IMR-90 (cell line): ENCODE results near the gene ADGRB3. TPM values are rescaled to one million over a fixed set of nuclear protein-coding genes. Genes with fewer than 3 reads are reported as not detected.
A peak's percentile ranks its signal among the peaks of the same experiment; 100 is the strongest.

ENCODE experiments used
- ATAC-seq: fragments of 200-7000 bp; cut with Tn5 transposase; 2 replicates; pipeline ENCODE4 v1.9.1; 2020; ENCODE audit warnings: low read depth, mild to moderate bottlenecking, moderate library complexity
- BruUV-seq: library from RNA; stranded (reverse); fragments of 400-500 nt; replicated peaks from 2 replicates; lab custom pipeline; 2021; lab: Mats Ljungman, UMichigan
- CTCF ChIA-PET: fragments of 300-600 bp; formaldehyde crosslinking; extraction: SDS; loops from one replicate; lab custom pipeline; 2021; ENCODE audit warnings: antibody characterized with exemption; lab: Yijun Ruan, JAX
- POLR2A ChIA-PET: fragments of 300-600 bp; sonication (Branson Sonifier 250); formaldehyde crosslinking; loops from one replicate; lab custom pipeline; 2022; ENCODE audit warnings: antibody characterized with exemption; ENCODE audit not compliant: unreplicated experiment; lab: Charles Lee
- DNase-seq: peaks from one replicate; pipeline ENCODE4 v3.0.0; 2013
- H2AFZ ChIP-seq: replicated peaks from 2 replicates; pipeline ENCODE3; 2013; ENCODE audit warnings: low read length, mild to moderate bottlenecking; ENCODE audit not compliant: poor library complexity
- H2AK5ac ChIP-seq: 2 replicates; pipeline ENCODE4 v1.6.1; 2013; ENCODE audit warnings: low read depth, low read length, inconsistent platforms
- H2AK9ac ChIP-seq: replicated peaks from 2 replicates; pipeline ENCODE3; 2013; ENCODE audit warnings: mild to moderate bottlenecking, low read depth, low read length, moderate library complexity; ENCODE audit not compliant: poor library complexity
- H2BK120ac ChIP-seq: 2 replicates; pipeline ENCODE4 v1.6.1; 2013; ENCODE audit warnings: low read depth, low read length, inconsistent platforms
- H2BK15ac ChIP-seq: 3 replicates; pipeline ENCODE4 v1.6.1; 2013; ENCODE audit warnings: low read depth, low read length, inconsistent platforms
- H2BK20ac ChIP-seq: 2 replicates; pipeline ENCODE4 v1.6.1; 2013; ENCODE audit warnings: low read depth, mild to moderate bottlenecking, inconsistent platforms, low read length, moderate library complexity
- H2BK5ac ChIP-seq: 2 replicates; pipeline ENCODE4 v1.6.1; 2013; ENCODE audit warnings: mild to moderate bottlenecking, low read depth, low read length, inconsistent platforms; ENCODE audit not compliant: poor library complexity, severe bottlenecking
- H3K14ac ChIP-seq: replicated peaks from 2 replicates; pipeline ENCODE4 v1.6.1; 2013; ENCODE audit warnings: low read depth, low read length, inconsistent platforms
- H3K18ac ChIP-seq: 2 replicates; pipeline ENCODE4 v1.6.1; 2013; ENCODE audit warnings: low read depth, low read length, control low read depth
- H3K23ac ChIP-seq: 2 replicates; pipeline ENCODE4 v1.6.1; 2013; ENCODE audit warnings: low read depth, low read length, inconsistent platforms
- H3K27ac ChIP-seq: 2 replicates; pipeline ENCODE4 v1.5.1; 2013; ENCODE audit warnings: mild to moderate bottlenecking, control low read depth, low read length; ENCODE audit not compliant: insufficient read depth
- H3K27me3 ChIP-seq: 2 replicates; pipeline ENCODE4 v1.6.1; 2013; ENCODE audit warnings: low read length; ENCODE audit not compliant: control insufficient read depth, insufficient read depth
- H3K36me3 ChIP-seq: 2 replicates; pipeline ENCODE4 v1.6.1; 2013; ENCODE audit warnings: low read length, mixed read lengths; ENCODE audit not compliant: control insufficient read depth, insufficient read depth
- H3K4ac ChIP-seq: 2 replicates; pipeline ENCODE4 v1.6.1; 2013; ENCODE audit warnings: low read depth, low read length, inconsistent platforms
- H3K4me1 ChIP-seq: 2 replicates; pipeline ENCODE4 v1.6.1; 2013; ENCODE audit warnings: low read length, mixed read lengths; ENCODE audit not compliant: control insufficient read depth, insufficient read depth
- H3K4me2 ChIP-seq: 2 replicates; pipeline ENCODE4 v1.6.1; 2013; ENCODE audit warnings: low read depth, mild to moderate bottlenecking, control low read depth, low read length, moderate library complexity
- H3K4me3 ChIP-seq: 2 replicates; pipeline ENCODE4 v1.5.1; 2013; ENCODE audit warnings: low read depth, mild to moderate bottlenecking, control low read depth, low read length, moderate library complexity; ENCODE audit not compliant: insufficient read depth
- H3K56ac ChIP-seq: 2 replicates; pipeline ENCODE4 v1.6.1; 2013; ENCODE audit warnings: low read length, inconsistent platforms; ENCODE audit not compliant: insufficient read depth; ENCODE audit errors: extremely low read depth
- H3K79me1 ChIP-seq, 2 experiments: 2 replicates each; pipeline ENCODE4 v1.6.1; 2013; ENCODE audit warnings: low read length in 2 of 2, inconsistent platforms in 1 of 2, low read depth in 1 of 2
- H3K9ac ChIP-seq: 2 replicates; pipeline ENCODE4 v1.6.1; 2013; ENCODE audit warnings: low read depth, low read length, control low read depth
- H3K9me1 ChIP-seq: 2 replicates; pipeline ENCODE4 v1.6.1; 2013; ENCODE audit warnings: low read length, inconsistent platforms; ENCODE audit not compliant: insufficient read depth
- H3K9me3 ChIP-seq: 2 replicates; pipeline ENCODE4 v1.6.1; 2013; ENCODE audit warnings: low read length; ENCODE audit not compliant: control insufficient read depth, insufficient read depth
- H4K20me1 ChIP-seq: 2 replicates; pipeline ENCODE4 v1.6.1; 2013; ENCODE audit warnings: low read length, inconsistent platforms; ENCODE audit not compliant: insufficient read depth
- H4K5ac ChIP-seq: 2 replicates; pipeline ENCODE4 v1.6.1; 2013; ENCODE audit warnings: mild to moderate bottlenecking, low read depth, low read length, control low read depth
- H4K8ac ChIP-seq, 2 experiments: 2 replicates each; pipeline ENCODE4 v1.6.1; 2013; ENCODE audit warnings: low read depth in 2 of 2, low read length in 2 of 2, control low read depth in 1 of 2, inconsistent platforms in 1 of 2
- H4K91ac ChIP-seq: 2 replicates; pipeline ENCODE4 v1.6.1; 2013; ENCODE audit warnings: low read depth, low read length, inconsistent platforms; ENCODE audit not compliant: insufficient read depth
- MAFK ChIP-seq: IDR thresholded peaks from 2 replicates; pipeline ENCODE4 v1.6.1; 2012; ENCODE audit warnings: low read depth, low read length, improper control_type of control experiment
- RFX5 ChIP-seq: IDR thresholded peaks from 2 replicates; pipeline ENCODE4 v1.8.0; 2012; ENCODE audit warnings: low read depth, mild to moderate bottlenecking, low read length, moderate library complexity
- WGBS, 2 experiments: methylation state at CpG; one replicate each; pipeline versions ENCODE4 v1.1.5 to v1.1.7; 2013; ENCODE audit warnings: missing lambda C conversion rate in 2 of 2; ENCODE audit not compliant: insufficient read length in 1 of 2; ENCODE audit errors: extremely low coverage in 2 of 2; 5-methylcytosine and 5-hydroxymethylcytosine counted together
- dilution Hi-C: fragments of 300-500 bp; cut with HindIII; formaldehyde crosslinking; loops from one replicate; pipeline ENCODE4 v1.14.3; 2018; ENCODE audit warnings: low sequenced_read_pairs; ENCODE audit not compliant: unreplicated experiment
- in situ Hi-C: fragments of 300-500 bp; cut with MboI; formaldehyde crosslinking; loops from 3 replicates; pipeline ENCODE4 v1.14.3; 2019; ENCODE audit warnings: low sequenced_read_pairs, inconsistent platforms, mixed read lengths
- intact Hi-C: fragments of 100-400 bp; cut with micrococcal nuclease; formaldehyde crosslinking; loops from 2 replicates; pipeline ENCODE4 v1.10.0; 2022
- polyA plus RNA-seq, 3 experiments: library from polyadenylated mRNA; depleted of rRNA; stranded (reverse); fragments of >200 nt; gene quantifications; 2 replicates each; pipeline ENCODE4 v1.2.3, GENCODE V29; 2012; ENCODE audit warnings: low replicate concordance in 1 of 3
- total RNA-seq: library from RNA; depleted of rRNA; stranded (reverse); fragments of >200 nt; gene quantifications from 2 replicates; pipeline ENCODE4 v1.2.3, GENCODE V29; 2012

The ADGRB3 gene
- total and polyA plus RNA-seq, 2 of the 4 experiments (the other 2 are of a cell fraction), result not detected

- no peak for ATAC-seq
- no peak overlapping the region for H2BK5ac ChIP-seq
- no peak overlapping the region for H2AFZ ChIP-seq
- H4K5ac ChIP-seq, result no peak overlapping the region
- DNase-seq, result no peak
- H3K27ac ChIP-seq, result no peak overlapping the region
- no peak overlapping the region for H3K4ac ChIP-seq
- no peak overlapping the region for H3K18ac ChIP-seq
- no peaks in the 10 kb centered on the region for H3K4me1 ChIP-seq
- H3K36me3 ChIP-seq, result no peaks in the 10 kb centered on the region
- H2AK5ac ChIP-seq, result no peak overlapping the region
- H3K14ac ChIP-seq, result no peak overlapping the region
- no peaks in the 10 kb centered on the region for H3K27me3 ChIP-seq
- dilution Hi-C loops (no loop called here), intact Hi-C loops (no loop called here), in situ Hi-C loops (no loop called here)
- no peak overlapping the region for H2BK15ac ChIP-seq
- peak; percentile 60 for TF ChIP-seq MAFK
- TF ChIP-seq RFX5, result no peak
- H3K79me1 ChIP-seq, result no peaks in the 10 kb centered on the region
- no peak overlapping the region for H2BK20ac ChIP-seq
- no TSS peak for BruUV-seq
- ChIA-PET CTCF (no interaction called here), POLR2A (no interaction called here)
- H4K20me1 ChIP-seq, result no peaks in the 10 kb centered on the region
- H3K4me2 ChIP-seq, result no peak overlapping the region
- no peak overlapping the region for H4K8ac ChIP-seq
- H3K4me3 ChIP-seq, result no peak overlapping the region
- no peak overlapping the region for H3K23ac ChIP-seq
- WGBS, 2 experiments, result no CpG with 5 or more reads among the region's 2 CpGs
- no peak overlapping the region for H2BK120ac ChIP-seq
- H3K9ac ChIP-seq, result no peak overlapping the region
- no peak overlapping the region for H2AK9ac ChIP-seq
- no peak overlapping the region for H3K56ac ChIP-seq
- no peak overlapping the region for H4K91ac ChIP-seq
- no peaks in the 10 kb centered on the region for H3K9me1 ChIP-seq
- no peaks in the 10 kb centered on the region for H3K9me3 ChIP-seq
Observed at GRCh38 chr6:68711386-68712000, 76.4 kb downstream of the ADGRB3 start.
